Nephron progenitor cell (in vitro differentiated cells): ENCODE data around the gene OR6P1.

Experiments
- DNase-seq: peaks from one replicate; pipeline ENCODE4 v3.0.0; 2021
- H3K27ac Mint-ChIP-seq: 2 replicates; pipeline ENCODE4 v1.8.0; 2021; ENCODE audit warnings: mild to moderate bottlenecking, moderate library complexity, mixed read lengths
- H3K27me3 Mint-ChIP-seq: 2 replicates; pipeline ENCODE4 v1.8.0; 2021; ENCODE audit warnings: mild to moderate bottlenecking, low read depth, mixed read lengths; ENCODE audit not compliant: poor library complexity
- H3K36me3 Mint-ChIP-seq: 2 replicates; pipeline ENCODE4 v1.8.0; 2021; ENCODE audit warnings: low read depth, mixed read lengths
- H3K4me1 Mint-ChIP-seq: 2 replicates; pipeline ENCODE4 v1.8.0; 2021; ENCODE audit warnings: mixed read lengths
- H3K4me3 Mint-ChIP-seq: 2 replicates; pipeline ENCODE4 v1.8.0; 2021; ENCODE audit warnings: mild to moderate bottlenecking, moderate library complexity, mixed read lengths
- H3K9me3 Mint-ChIP-seq: 2 replicates; pipeline ENCODE4 v1.8.0; 2021; ENCODE audit warnings: mild to moderate bottlenecking, moderate library complexity, mixed read lengths
- TF ChIP-seq, protein P1 (sequence below): fragments of 200-600 bp; sonication (generic); IDR thresholded peaks from 2 replicates; pipeline ENCODE4 v1.5.0; 2021; ENCODE audit warnings: antibody characterized with exemption

The OR6P1 gene

GRCh38 chr1:158563853-158564252 lies 6.5 kb downstream of the OR6P1 start:
- TF ChIP-seq, protein P1, sequence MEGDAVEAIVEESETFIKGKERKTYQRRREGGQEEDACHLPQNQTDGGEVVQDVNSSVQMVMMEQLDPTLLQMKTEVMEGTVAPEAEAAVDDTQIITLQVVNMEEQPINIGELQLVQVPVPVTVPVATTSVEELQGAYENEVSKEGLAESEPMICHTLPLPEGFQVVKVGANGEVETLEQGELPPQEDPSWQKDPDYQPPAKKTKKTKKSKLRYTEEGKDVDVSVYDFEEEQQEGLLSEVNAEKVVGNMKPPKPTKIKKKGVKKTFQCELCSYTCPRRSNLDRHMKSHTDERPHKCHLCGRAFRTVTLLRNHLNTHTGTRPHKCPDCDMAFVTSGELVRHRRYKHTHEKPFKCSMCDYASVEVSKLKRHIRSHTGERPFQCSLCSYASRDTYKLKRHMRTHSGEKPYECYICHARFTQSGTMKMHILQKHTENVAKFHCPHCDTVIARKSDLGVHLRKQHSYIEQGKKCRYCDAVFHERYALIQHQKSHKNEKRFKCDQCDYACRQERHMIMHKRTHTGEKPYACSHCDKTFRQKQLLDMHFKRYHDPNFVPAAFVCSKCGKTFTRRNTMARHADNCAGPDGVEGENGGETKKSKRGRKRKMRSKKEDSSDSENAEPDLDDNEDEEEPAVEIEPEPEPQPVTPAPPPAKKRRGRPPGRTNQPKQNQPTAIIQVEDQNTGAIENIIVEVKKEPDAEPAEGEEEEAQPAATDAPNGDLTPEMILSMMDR, result no peak
- Mint-ChIP-seq H3K27ac (no peak overlapping the region), H3K9me3 (no peaks in the 10 kb centered on the region), H3K4me1 (no peaks in the 10 kb centered on the region), H3K4me3 (no peak overlapping the region), H3K27me3 (peaks cover 3% of the 10 kb centered on the region), H3K36me3 (no peaks in the 10 kb centered on the region)
- no peak for DNase-seq

DNA sequence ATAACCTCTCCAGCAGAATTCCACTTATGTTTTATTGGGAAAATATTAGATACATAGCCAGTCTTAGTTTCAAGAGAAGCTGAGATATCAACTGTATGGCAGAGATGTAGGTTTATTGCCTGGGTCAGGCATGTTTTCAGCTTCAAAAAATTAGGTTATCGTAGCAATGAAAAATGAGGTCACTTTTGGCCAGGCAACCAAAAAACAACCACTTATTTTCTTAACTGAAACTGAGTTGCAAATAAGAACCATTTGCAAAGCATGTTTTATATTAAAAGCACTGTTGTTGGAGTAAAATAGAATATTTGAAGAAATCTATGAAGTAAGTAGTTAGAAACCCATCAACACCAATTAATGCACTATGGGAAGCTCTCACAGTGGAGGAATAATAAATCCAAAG lies 10.7 kb downstream of the OR6P1 start:
- Mint-ChIP-seq H3K4me3 (no peak overlapping the region), H3K27ac (no peak overlapping the region), H3K36me3 (no peaks in the 10 kb centered on the region), H3K9me3 (no peaks in the 10 kb centered on the region), H3K27me3 (peaks cover 3% of the 10 kb centered on the region), H3K4me1 (no peaks in the 10 kb centered on the region)
- DNase-seq, result no peak
- TF ChIP-seq, protein P1, result no peak

GRCh38 chr1:158554352-158554751 lies 16.0 kb downstream of the OR6P1 start, which contains the start of gene OR6Y1:
TSS of gene OR6Y1 (minus strand) at chr1:158554405. CDS start at chr1:158548105, 6,300 bp downstream.
- Mint-ChIP-seq H3K9me3 (no peaks in the 10 kb centered on the region), H3K27me3 (peaks cover under 1% of the 10 kb centered on the region), H3K4me1 (no peaks in the 10 kb centered on the region), H3K4me3 (no peak within 1 kb of the TSS), H3K27ac (no peak within 1 kb of the TSS), H3K36me3 (no peaks in the 10 kb centered on the region)
- TF ChIP-seq, protein P1, result no peak
- no peak for DNase-seq

DNA sequence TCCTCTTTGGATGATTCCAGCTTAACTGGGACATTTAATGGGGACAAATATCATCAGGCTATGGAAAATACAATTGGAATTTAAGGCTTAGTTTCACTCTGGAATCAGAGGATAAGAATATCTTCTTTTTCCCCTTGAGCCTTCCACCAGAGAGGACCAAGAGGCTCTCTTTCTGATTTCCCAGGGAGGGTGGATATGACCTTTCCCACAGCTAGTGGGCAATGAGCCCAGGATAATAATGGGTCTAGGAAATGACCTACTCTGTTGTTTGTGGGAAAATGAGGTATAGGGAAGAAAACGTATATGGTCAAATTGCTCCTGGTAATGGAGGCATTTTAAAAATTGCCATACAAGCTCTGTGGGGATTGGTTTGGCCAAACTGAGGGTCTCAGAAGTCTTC lies 18.1 kb downstream of the OR6P1 start:
- Mint-ChIP-seq H3K9me3 (no peaks in the 10 kb centered on the region), H3K27ac (no peak overlapping the region), H3K4me1 (no peaks in the 10 kb centered on the region), H3K4me3 (no peak overlapping the region), H3K27me3 (peaks cover 7% of the 10 kb centered on the region), H3K36me3 (no peaks in the 10 kb centered on the region)
- DNase-seq, result no peak
- TF ChIP-seq, protein P1, result no peak

DNA sequence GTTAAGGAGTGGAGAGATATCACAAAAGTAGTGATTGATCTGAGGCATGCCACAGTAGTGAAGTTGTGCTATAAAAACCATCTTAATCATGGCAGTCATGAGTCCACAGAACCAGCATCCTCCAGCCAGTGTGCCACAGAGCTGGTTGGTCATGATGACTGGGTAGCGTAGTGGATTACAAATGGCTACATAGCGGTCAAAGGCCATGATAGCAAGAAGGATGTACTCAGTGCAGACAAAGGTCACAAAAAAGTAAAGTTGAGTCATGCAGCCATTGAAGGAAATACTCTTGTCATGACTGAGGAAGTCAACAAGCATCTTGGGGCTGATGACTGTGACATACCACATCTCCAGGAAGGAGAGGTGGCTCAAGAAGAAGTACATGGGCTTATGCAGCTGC lies 22.8 kb downstream of the OR6P1 start:
- Mint-ChIP-seq H3K27me3 (peaks cover 7% of the 10 kb centered on the region), H3K9me3 (no peaks in the 10 kb centered on the region), H3K27ac (no peak overlapping the region), H3K4me1 (no peaks in the 10 kb centered on the region), H3K36me3 (no peaks in the 10 kb centered on the region), H3K4me3 (no peak overlapping the region)
- TF ChIP-seq, protein P1, result no peak
- DNase-seq, result no peak

GRCh38 chr1:158537609-158538008 lies 32.8 kb downstream of the OR6P1 start:
- H3K27ac Mint-ChIP-seq, result no peak overlapping the region
- TF ChIP-seq, protein P1, result no peak
- H3K4me3 Mint-ChIP-seq, result no peak overlapping the region
- H3K27me3 Mint-ChIP-seq, result no peaks in the 10 kb centered on the region
- no peak for DNase-seq
- H3K4me1 Mint-ChIP-seq, result peaks cover 8% of the 10 kb centered on the region
- no peaks in the 10 kb centered on the region for H3K9me3 Mint-ChIP-seq
- H3K36me3 Mint-ChIP-seq, result no peaks in the 10 kb centered on the region
